ENCODE results near the gene DAGLA.

DNA sequence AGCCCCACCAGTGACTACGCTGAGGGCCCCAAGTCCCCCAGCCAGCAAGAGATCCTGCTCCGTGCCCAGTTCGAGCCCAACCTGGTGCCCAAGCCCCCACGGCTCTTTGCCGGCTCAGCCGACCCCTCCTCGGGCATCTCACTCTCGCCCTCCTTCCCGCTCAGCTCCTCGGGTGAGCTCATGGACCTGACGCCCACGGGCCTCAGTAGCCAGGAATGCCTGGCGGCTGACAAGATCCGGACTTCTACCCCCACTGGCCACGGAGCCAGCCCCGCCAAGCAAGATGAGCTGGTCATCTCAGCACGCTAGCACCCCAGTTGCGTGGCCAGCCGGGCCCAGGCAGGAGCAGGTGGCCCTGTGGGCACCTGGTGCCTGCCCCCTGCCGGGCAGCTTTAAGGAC lies 64.0 kb downstream of the DAGLA start:
- TF ChIP-seq, protein P1, sequence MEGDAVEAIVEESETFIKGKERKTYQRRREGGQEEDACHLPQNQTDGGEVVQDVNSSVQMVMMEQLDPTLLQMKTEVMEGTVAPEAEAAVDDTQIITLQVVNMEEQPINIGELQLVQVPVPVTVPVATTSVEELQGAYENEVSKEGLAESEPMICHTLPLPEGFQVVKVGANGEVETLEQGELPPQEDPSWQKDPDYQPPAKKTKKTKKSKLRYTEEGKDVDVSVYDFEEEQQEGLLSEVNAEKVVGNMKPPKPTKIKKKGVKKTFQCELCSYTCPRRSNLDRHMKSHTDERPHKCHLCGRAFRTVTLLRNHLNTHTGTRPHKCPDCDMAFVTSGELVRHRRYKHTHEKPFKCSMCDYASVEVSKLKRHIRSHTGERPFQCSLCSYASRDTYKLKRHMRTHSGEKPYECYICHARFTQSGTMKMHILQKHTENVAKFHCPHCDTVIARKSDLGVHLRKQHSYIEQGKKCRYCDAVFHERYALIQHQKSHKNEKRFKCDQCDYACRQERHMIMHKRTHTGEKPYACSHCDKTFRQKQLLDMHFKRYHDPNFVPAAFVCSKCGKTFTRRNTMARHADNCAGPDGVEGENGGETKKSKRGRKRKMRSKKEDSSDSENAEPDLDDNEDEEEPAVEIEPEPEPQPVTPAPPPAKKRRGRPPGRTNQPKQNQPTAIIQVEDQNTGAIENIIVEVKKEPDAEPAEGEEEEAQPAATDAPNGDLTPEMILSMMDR (IDR thresholded peaks at IDR 0.05) = no peak
- TF ChIP-seq POLR2A (IDR thresholded peaks at IDR 0.05) (no peak), EP300 (IDR thresholded peaks at IDR 0.05) (no peak)

Data from tibial nerve (tissue), 4 donors.